H1 (cell line): Measurements from ENCODE around the gene TMEM163. TPM values are rescaled to one million over a fixed set of nuclear protein-coding genes. Genes with fewer than 3 reads are reported as not detected.

Experiments
- CTCF ChIA-PET: fragments of 300-600 bp; sonication (Branson Sonifier 250); formaldehyde crosslinking; loops from one replicate; lab custom pipeline; 2021; ENCODE audit not compliant: partially characterized antibody; lab: Charles Lee
- POLR2A ChIA-PET: fragments of 300-600 bp; sonication (Branson Sonifier 250); formaldehyde crosslinking; loops from one replicate; lab custom pipeline; 2021; ENCODE audit warnings: inconsistent platforms; ENCODE audit not compliant: partially characterized antibody; lab: Charles Lee
- DNase-seq, 2 experiments: peaks; one replicate each; pipeline versions ENCODE4 v3.0.0 to v3.0.0-alpha.2; 2010 to 2022; ENCODE audit warnings: low spot score in 2 of 2, low read depth in 1 of 2, mixed read lengths in 1 of 2
- FAIRE-seq: peaks from 2 replicates; lab custom pipeline; 2011; peaks lifted over from hg19 to GRCh38; lab: Jason Lieb, UNC
- H2AFZ ChIP-seq: 2 replicates; pipeline ENCODE4 v1.8.1; 2012; ENCODE audit warnings: low read length, inconsistent platforms
- H2AK5ac ChIP-seq: 2 replicates; pipeline ENCODE4 v1.6.1; 2013; ENCODE audit warnings: low read depth, low read length
- H2BK120ac ChIP-seq: replicated peaks from 2 replicates; pipeline ENCODE3; 2013; ENCODE audit warnings: low read depth, low read length, inconsistent platforms
- H2BK12ac ChIP-seq: 2 replicates; pipeline ENCODE4 v1.6.1; 2013; ENCODE audit warnings: low read depth, low read length
- H2BK15ac ChIP-seq: 2 replicates; pipeline ENCODE4 v1.6.1; 2013; ENCODE audit warnings: low read length
- H2BK20ac ChIP-seq: 2 replicates; pipeline ENCODE4 v1.6.1; 2013; ENCODE audit warnings: low read length
- H2BK5ac ChIP-seq: 2 replicates; pipeline ENCODE4 v1.6.1; 2013; ENCODE audit warnings: low read depth, low read length
- H3K14ac ChIP-seq: 2 replicates; pipeline ENCODE4 v1.6.1; 2013; ENCODE audit warnings: inconsistent platforms; ENCODE audit not compliant: insufficient read length
- H3K18ac ChIP-seq: 2 replicates; pipeline ENCODE4 v1.6.1; 2013; ENCODE audit warnings: low read length; ENCODE audit errors: extremely low read depth
- H3K23ac ChIP-seq: 2 replicates; pipeline ENCODE4 v1.6.1; 2013; ENCODE audit warnings: inconsistent platforms; ENCODE audit not compliant: insufficient read length
- H3K23me2 ChIP-seq: 2 replicates; pipeline ENCODE4 v1.6.1; 2013; ENCODE audit warnings: low read depth, low read length
- H3K27ac ChIP-seq: 2 replicates; pipeline ENCODE4 v1.6.1; 2011; ENCODE audit warnings: low read depth, low read length, inconsistent platforms
- H3K27me3 ChIP-seq, 4 experiments: replicated peaks in 1 of 4; 1 replicate in 1 of 4; 2 replicates in 3 of 4; pipeline versions ENCODE4 v1.6.1 to v1.8.1; 2011 to 2013; ENCODE audit warnings: low read length in 3 of 4, mild to moderate bottlenecking in 3 of 4, inconsistent platforms in 2 of 4, mixed read lengths in 2 of 4, moderate library complexity in 1 of 4; ENCODE audit not compliant: control insufficient read depth in 3 of 4, insufficient read depth in 3 of 4; ENCODE audit errors: extremely low read depth in 1 of 4
- H3K36me3 ChIP-seq, 4 experiments: 2 replicates each; pipeline versions ENCODE4 v1.6.1 to v1.8.1; 2011 to 2013; ENCODE audit warnings: mild to moderate bottlenecking in 4 of 4, low read length in 3 of 4, moderate library complexity in 2 of 4, control low read depth in 1 of 4, inconsistent platforms in 1 of 4; ENCODE audit not compliant: insufficient read depth in 4 of 4, control insufficient read depth in 2 of 4
- H3K4ac ChIP-seq: replicated peaks from 2 replicates; pipeline ENCODE3; 2013; ENCODE audit warnings: low read length, low read depth, mixed read lengths, inconsistent platforms; ENCODE audit not compliant: insufficient read length
- H3K4me1 ChIP-seq, 4 experiments: replicated peaks in 1 of 4; 1 replicate in 1 of 4; 2 replicates in 3 of 4; pipeline versions ENCODE4 v1.6.1 to v1.8.1; 2011 to 2013; ENCODE audit warnings: low read length in 3 of 4, inconsistent platforms in 2 of 4, mixed read lengths in 1 of 4; ENCODE audit not compliant: insufficient read depth in 4 of 4, control insufficient read depth in 3 of 4
- H3K4me2 ChIP-seq, 2 experiments: 2 replicates each; pipeline versions ENCODE4 v1.6.1 to v1.8.1; 2011 to 2013; ENCODE audit warnings: low read depth in 2 of 2, low read length in 2 of 2, control low read depth in 1 of 2, inconsistent platforms in 1 of 2, mild to moderate bottlenecking in 1 of 2; ENCODE audit not compliant: insufficient read depth in 1 of 2
- H3K4me3 ChIP-seq, 4 experiments: fragments of 200-600, 300-600 bp in 1 of 4; sonication (generic), shearing (Covaris generic), sonication (Bioruptor Twin) in 1 of 4; 2 replicates each; pipeline versions ENCODE4 v1.5.1 to v1.8.1; 2011 to 2016; ENCODE audit warnings: low read length in 4 of 4, low read depth in 3 of 4, control low read depth in 2 of 4, inconsistent platforms in 2 of 4, mild to moderate bottlenecking in 2 of 4, mixed read lengths in 1 of 4, moderate library complexity in 1 of 4; ENCODE audit not compliant: insufficient read depth in 2 of 4; ENCODE audit errors: extremely low read depth in 1 of 4
- H3K56ac ChIP-seq: replicated peaks from 2 replicates; pipeline ENCODE3; 2013; ENCODE audit warnings: low read depth, mild to moderate bottlenecking, mixed read lengths, low read length, inconsistent platforms; ENCODE audit not compliant: insufficient read length
- H3K79me1 ChIP-seq: 2 replicates; pipeline ENCODE4 v1.6.1; 2013; ENCODE audit warnings: low read depth, low read length, control low read depth
- H3K79me2 ChIP-seq, 2 experiments: 2 replicates each; pipeline versions ENCODE4 v1.6.1 to v1.8.1; 2012 to 2013; ENCODE audit warnings: low read length in 2 of 2, mild to moderate bottlenecking in 2 of 2, inconsistent platforms in 1 of 2; ENCODE audit not compliant: insufficient read depth in 2 of 2, control insufficient read depth in 1 of 2
- H3K9ac ChIP-seq, 4 experiments: replicated peaks in 1 of 4; 1 replicate in 1 of 4; 2 replicates in 3 of 4; pipeline versions ENCODE4 v1.6.1 to v1.8.1; 2011 to 2013; ENCODE audit warnings: low read depth in 3 of 4, low read length in 3 of 4, control low read depth in 2 of 4, mild to moderate bottlenecking in 2 of 4, moderate library complexity in 2 of 4, inconsistent platforms in 1 of 4; ENCODE audit errors: extremely low read depth in 1 of 4
- H3K9me3 ChIP-seq, 2 experiments: 2 replicates each; pipeline versions ENCODE4 v1.6.1 to v1.8.1; 2012 to 2013; ENCODE audit warnings: mild to moderate bottlenecking in 2 of 2, moderate library complexity in 2 of 2, control low read depth in 1 of 2, inconsistent platforms in 1 of 2, low read depth in 1 of 2, low read length in 1 of 2, mixed read lengths in 1 of 2; ENCODE audit not compliant: insufficient read depth in 2 of 2
- H4K20me1 ChIP-seq, 2 experiments: replicated peaks in 1 of 2; 2 replicates each; pipeline versions ENCODE3 to v1.8.1; 2011 to 2013; ENCODE audit warnings: inconsistent platforms in 2 of 2, low read length in 2 of 2, mild to moderate bottlenecking in 1 of 2; ENCODE audit not compliant: insufficient read depth in 2 of 2, control insufficient read depth in 1 of 2
- H4K5ac ChIP-seq: 2 replicates; pipeline ENCODE4 v1.6.1; 2013; ENCODE audit warnings: low read length, low read depth, mixed read lengths, inconsistent platforms; ENCODE audit not compliant: insufficient read length
- H4K8ac ChIP-seq: 2 replicates; pipeline ENCODE4 v1.8.0; 2013; ENCODE audit warnings: mild to moderate bottlenecking, moderate library complexity, low read length, inconsistent platforms; ENCODE audit not compliant: insufficient read depth; ENCODE audit errors: extremely low read depth
- H4K91ac ChIP-seq: replicated peaks from 2 replicates; pipeline ENCODE3; 2013; ENCODE audit warnings: low read length, mixed read lengths, inconsistent platforms; ENCODE audit not compliant: insufficient read length
- FOSL1 ChIP-seq: IDR thresholded peaks from 2 replicates; pipeline ENCODE4 v1.6.1; 2011; ENCODE audit warnings: mild to moderate bottlenecking, low read depth, low read length, moderate library complexity; ENCODE audit not compliant: insufficient read depth
- JUN ChIP-seq: IDR thresholded peaks from 2 replicates; pipeline ENCODE4 v1.6.1; 2011; ENCODE audit warnings: low read depth, mild to moderate bottlenecking, improper control_type of control experiment, low read length
- MAX ChIP-seq: IDR thresholded peaks from 2 replicates; pipeline ENCODE4 v1.6.1; 2012; ENCODE audit warnings: inconsistent platforms
- SUZ12 ChIP-seq: fragments of 200-600 bp; sonication (generic); IDR thresholded peaks from 2 replicates; pipeline ENCODE4 v1.6.1; 2012; ENCODE audit warnings: mild to moderate bottlenecking, inconsistent platforms, low read length, moderate library complexity, mixed read lengths
- YY1 ChIP-seq: IDR thresholded peaks from 2 replicates; pipeline ENCODE4 v1.6.1; 2011; ENCODE audit warnings: low read depth, mild to moderate bottlenecking, low read length
- WGBS, 2 experiments: shearing (Covaris generic) in 1 of 2; methylation state at CpG; one replicate each; pipeline versions ENCODE4 v1.1.6 to v1.1.7; 2013 to 2015; ENCODE audit warnings: low lambda C conversion rate in 2 of 2, mixed read lengths in 2 of 2, inconsistent platforms in 1 of 2, low coverage in 1 of 2, missing lambda C conversion rate in 1 of 2; ENCODE audit not compliant: insufficient replicate concordance in 2 of 2, insufficient coverage in 1 of 2, insufficient read length in 1 of 2; ENCODE audit errors: extremely low coverage in 1 of 2, missing lambda C conversion rate in 1 of 2; 5-methylcytosine and 5-hydroxymethylcytosine counted together
- polyA plus RNA-seq, 7 experiments: library from polyadenylated mRNA; depleted of rRNA in 3 of 7; stranded (reverse) in 5 of 7; unstranded in 2 of 7; fragments of >200 nt in 5 of 7; fragments of 200-250 nt in 2 of 7; gene quantifications; 1 replicate in 5 of 7; 2 replicates in 1 of 7; 4 replicates in 1 of 7; pipeline versions ENCODE4 v1.2.1 to v1.2.3, GENCODE V29; 2011 to 2013; ENCODE audit warnings: missing spikeins in 2 of 7, mixed read lengths in 2 of 7
- total RNA-seq: library from RNA; stranded (reverse); fragmentation: NEBNext Ultra II Directional; extraction: Animal tissue kit (Norgen Biotek cat#: 25700); gene quantifications from 2 replicates; pipeline ENCODE4 v1.2.1, GENCODE V29; 2021
- TF ChIP-seq, protein P1 (sequence below), 3 experiments: IDR thresholded peaks; 1 replicate in 2 of 3; 2 replicates in 1 of 3; pipeline versions ENCODE4 v1.5.1 to v1.6.1; 2011; ENCODE audit warnings: low read length in 3 of 3, mild to moderate bottlenecking in 3 of 3, inconsistent platforms in 2 of 3, low read depth in 1 of 3, moderate library complexity in 1 of 3; ENCODE audit not compliant: insufficient read depth in 1 of 3; ENCODE audit errors: control extremely low read depth in 1 of 3
- TF ChIP-seq, protein P2 (sequence below): IDR thresholded peaks from 2 replicates; pipeline ENCODE4 v1.6.1; 2012; ENCODE audit warnings: inconsistent platforms

The TMEM163 gene
- total and polyA plus RNA-seq, 2 of the 8 experiments (the other 6 are each of a cell fraction or from before 2014, with no cell fraction given): 2.8 to 3.2 TPM

DNA sequence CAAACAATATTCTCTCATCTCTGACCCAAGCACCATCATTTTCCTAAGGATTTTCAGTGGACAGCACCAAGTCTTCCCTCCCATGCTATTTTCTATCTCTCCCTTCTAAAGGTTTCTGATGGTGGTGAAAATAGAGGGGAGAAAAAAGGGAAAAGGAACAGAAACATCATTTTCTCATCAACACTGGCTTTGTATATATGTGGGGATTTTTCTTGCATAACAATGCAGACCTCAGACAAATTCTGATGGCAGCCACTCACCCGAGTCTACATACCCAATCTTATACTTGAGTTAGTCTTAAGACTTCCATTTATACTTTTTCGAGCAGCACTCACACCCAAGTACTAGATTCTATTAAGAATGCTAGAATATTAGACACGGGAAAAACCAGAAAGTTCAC is 95.8 kb downstream of the TMEM163 start:
- no peaks in the 10 kb centered on the region for H3K4me1 ChIP-seq
- H3K4me3 ChIP-seq: no peak overlapping the region
- H4K20me1 ChIP-seq: no peaks in the 10 kb centered on the region
- no peak overlapping the region for H2BK120ac ChIP-seq
- no peaks in the 10 kb centered on the region for H3K79me2 ChIP-seq
- no peak overlapping the region for H2BK20ac ChIP-seq
- TF ChIP-seq, protein P1, sequence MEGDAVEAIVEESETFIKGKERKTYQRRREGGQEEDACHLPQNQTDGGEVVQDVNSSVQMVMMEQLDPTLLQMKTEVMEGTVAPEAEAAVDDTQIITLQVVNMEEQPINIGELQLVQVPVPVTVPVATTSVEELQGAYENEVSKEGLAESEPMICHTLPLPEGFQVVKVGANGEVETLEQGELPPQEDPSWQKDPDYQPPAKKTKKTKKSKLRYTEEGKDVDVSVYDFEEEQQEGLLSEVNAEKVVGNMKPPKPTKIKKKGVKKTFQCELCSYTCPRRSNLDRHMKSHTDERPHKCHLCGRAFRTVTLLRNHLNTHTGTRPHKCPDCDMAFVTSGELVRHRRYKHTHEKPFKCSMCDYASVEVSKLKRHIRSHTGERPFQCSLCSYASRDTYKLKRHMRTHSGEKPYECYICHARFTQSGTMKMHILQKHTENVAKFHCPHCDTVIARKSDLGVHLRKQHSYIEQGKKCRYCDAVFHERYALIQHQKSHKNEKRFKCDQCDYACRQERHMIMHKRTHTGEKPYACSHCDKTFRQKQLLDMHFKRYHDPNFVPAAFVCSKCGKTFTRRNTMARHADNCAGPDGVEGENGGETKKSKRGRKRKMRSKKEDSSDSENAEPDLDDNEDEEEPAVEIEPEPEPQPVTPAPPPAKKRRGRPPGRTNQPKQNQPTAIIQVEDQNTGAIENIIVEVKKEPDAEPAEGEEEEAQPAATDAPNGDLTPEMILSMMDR (IDR thresholded peaks at IDR 0.05; ENCODE audit: control extremely low read depth in 1 of 3, insufficient read depth in 1 of 3, low read depth in 1 of 3, low read length in 3 of 3): no peak
- TF ChIP-seq MAX (no peak), YY1 (no peak), JUN (no peak), FOSL1 (no peak), SUZ12 (no peak)
- TF ChIP-seq, protein P2, sequence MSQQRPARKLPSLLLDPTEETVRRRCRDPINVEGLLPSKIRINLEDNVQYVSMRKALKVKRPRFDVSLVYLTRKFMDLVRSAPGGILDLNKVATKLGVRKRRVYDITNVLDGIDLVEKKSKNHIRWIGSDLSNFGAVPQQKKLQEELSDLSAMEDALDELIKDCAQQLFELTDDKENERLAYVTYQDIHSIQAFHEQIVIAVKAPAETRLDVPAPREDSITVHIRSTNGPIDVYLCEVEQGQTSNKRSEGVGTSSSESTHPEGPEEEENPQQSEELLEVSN: no peak
- H3K79me1 ChIP-seq: no peaks in the 10 kb centered on the region
- WGBS, 2 experiments: 90% methylated on average over 3 of the region's 3 CpGs; no CpG with 5 or more reads in 1 of the 2 experiments
- no peak for DNase-seq
- no peak overlapping the region for H3K18ac ChIP-seq
- H4K91ac ChIP-seq: no peak overlapping the region
- no peak overlapping the region for H2BK12ac ChIP-seq
- no peak overlapping the region for H3K56ac ChIP-seq
- no peak overlapping the region for H2BK15ac ChIP-seq
- H3K23ac ChIP-seq: no peak overlapping the region
- H3K9me3 ChIP-seq: peaks cover 5 to 6% of the 10 kb centered on the region in 2 experiments; a peak in 2 of 4 replicates
- FAIRE-seq: no peak
- H3K23me2 ChIP-seq: no peaks in the 10 kb centered on the region
- no peak overlapping the region for H2AK5ac ChIP-seq
- H4K5ac ChIP-seq: no peak overlapping the region
- no peak overlapping the region for H3K4me2 ChIP-seq
- CTCF ChIA-PET: no interaction called here
- no peak overlapping the region for H3K27ac ChIP-seq
- no peak overlapping the region for H3K4ac ChIP-seq
- POLR2A ChIA-PET: no interaction called here
- H3K36me3 ChIP-seq: no peaks in the 10 kb centered on the region
- no peak overlapping the region for H2BK5ac ChIP-seq
- no peak overlapping the region for H3K14ac ChIP-seq
- no peak overlapping the region for H3K9ac ChIP-seq
- no peak overlapping the region for H2AFZ ChIP-seq
- H4K8ac ChIP-seq: no peak overlapping the region
- H3K27me3 ChIP-seq: no peaks in the 10 kb centered on the region; a peak in 1 of 7 replicates
